ENCODE results near the gene GJB3. TPM values are rescaled to one million over a fixed set of nuclear protein-coding genes. Genes with fewer than 3 reads are reported as not detected.

GJB3 gene
- total RNA-seq, 4 donors from 2014 or later = 0.22 to 0.63 TPM; not detected in 2

GRCh38 chr1:34761176-34761761 is 19.7 kb upstream of the GJB3 start:
- no peaks in the 10 kb centered on the region for H3K27me3 ChIP-seq
- WGBS, 2 donors = 91 to 95% methylated on average over 32 to 33 of the region's 33 CpGs
- TF ChIP-seq CTCF (IDR thresholded peaks at IDR 0.05) (no peak), POLR2A (IDR thresholded peaks at IDR 0.05) (no peak), EP300 (IDR thresholded peaks at IDR 0.05) (no peak)

GRCh38 chr1:34761776-34762307 is 19.2 kb upstream of the GJB3 start:
- no peak for TF ChIP-seq CTCF (IDR thresholded peaks at IDR 0.05)
- no peak for TF ChIP-seq EP300 (IDR thresholded peaks at IDR 0.05)
- TF ChIP-seq POLR2A (IDR thresholded peaks at IDR 0.05) = no peak
- H3K9me3 ChIP-seq = peaks cover 0 to 3% (median 0%) of the 10 kb centered on the region in 4 donors
- H3K36me3 ChIP-seq = no peaks in the 10 kb centered on the region
- WGBS, 2 donors = 87 to 90% methylated on average over 13 of the region's 13 CpGs
- no peak overlapping the region for H3K4me3 ChIP-seq
- no peak overlapping the region for H3K27ac ChIP-seq
- no peaks in the 10 kb centered on the region for H3K27me3 ChIP-seq
- H3K4me1 ChIP-seq = no peaks in the 10 kb centered on the region
- DNase-seq (ENCODE audit: low spot score in 2 of 2) = no peak

More at GRCh38 chr1:34761176-34761761, 19.7 kb upstream of the GJB3 start:
- DNase-seq (ENCODE audit: low spot score in 2 of 2) = no peak
- no peak overlapping the region for H3K4me3 ChIP-seq
- H3K9me3 ChIP-seq = peaks cover 0 to 3% (median 0%) of the 10 kb centered on the region in 4 donors
- no peaks in the 10 kb centered on the region for H3K36me3 ChIP-seq
- H3K4me1 ChIP-seq = no peaks in the 10 kb centered on the region
- H3K27ac ChIP-seq = no peak overlapping the region

- no peak overlapping the region for H3K4me3 ChIP-seq
- no peak for DNase-seq (ENCODE audit: low spot score in 2 of 2)
These were observed 18.4 kb upstream of the GJB3 start for GRCh38 chr1:34762474-34763141.

GRCh38 chr1:34763142-34763781 is 17.8 kb upstream of the GJB3 start:
- 50 to 53% methylated on average over 8 of the region's 8 CpGs for WGBS, 2 donors
- H3K27me3 ChIP-seq = no peaks in the 10 kb centered on the region
- peaks cover 0 to 3% (median 0%) of the 10 kb centered on the region in 4 donors for H3K9me3 ChIP-seq
- no peaks in the 10 kb centered on the region for H3K36me3 ChIP-seq
- TF ChIP-seq POLR2A (IDR thresholded peaks at IDR 0.05) (no peak), CTCF (IDR thresholded peaks at IDR 0.05) (no peak), EP300 (IDR thresholded peaks at IDR 0.05) (no peak)
- H3K4me3 ChIP-seq = no peak overlapping the region
- DNase-seq (ENCODE audit: low spot score in 2 of 2) = no peak
- H3K27ac ChIP-seq = no peak overlapping the region
- no peaks in the 10 kb centered on the region for H3K4me1 ChIP-seq

More at GRCh38 chr1:34762474-34763141, 18.4 kb upstream of the GJB3 start:
- Histone ChIP-seq H3K9me3 (peaks cover 0 to 3% (median 0%) of the 10 kb centered on the region in 4 donors), H3K27me3 (no peaks in the 10 kb centered on the region), H3K27ac (no peak overlapping the region), H3K36me3 (no peaks in the 10 kb centered on the region), H3K4me1 (no peaks in the 10 kb centered on the region)
- no peak for TF ChIP-seq POLR2A (IDR thresholded peaks at IDR 0.05)
- WGBS, 2 donors = 57 to 66% methylated on average over 7 of the region's 7 CpGs

- DNase-seq (ENCODE audit: low spot score in 2 of 2) = no peak
- Histone ChIP-seq H3K36me3 (no peaks in the 10 kb centered on the region), H3K27ac (no peak overlapping the region), H3K4me3 (no peak overlapping the region), H3K4me1 (no peaks in the 10 kb centered on the region), H3K9me3 (peaks cover 0 to 3% (median 0%) of the 10 kb centered on the region in 4 donors), H3K27me3 (no peaks in the 10 kb centered on the region)
- WGBS, 2 donors = 46 to 52% methylated on average over 3 of the region's 3 CpGs
- TF ChIP-seq POLR2A (IDR thresholded peaks at IDR 0.05) = no peak
- TF ChIP-seq EP300 (IDR thresholded peaks at IDR 0.05) = no peak
- TF ChIP-seq CTCF (IDR thresholded peaks at IDR 0.05) = no peak
These were observed 12.2 kb upstream of the GJB3 start for GRCh38 chr1:34768856-34769255.
